DND-41 (cell line): ENCODE measurements around the gene CAND2.

ENCODE experiments used
- ATAC-seq: fragments of 200-7000 bp; cut with Tn5 transposase; 3 replicates; pipeline ENCODE4 v1.9.1; 2021; ENCODE audit warnings: low read depth; ENCODE audit not compliant: insufficient read depth
- DNase-seq: peaks from one replicate; pipeline ENCODE4 v3.0.0-alpha.2; 2020
- H2AFZ ChIP-seq: 2 replicates; pipeline ENCODE4 v1.6.0; 2012; ENCODE audit warnings: low read depth, low read length
- H3K27ac ChIP-seq: 2 replicates; pipeline ENCODE4 v1.5.1; 2012; ENCODE audit warnings: low read length, inconsistent platforms
- H3K27me3 ChIP-seq: fragments of 200-600 bp; sonication (generic); 2 replicates; pipeline ENCODE4 v1.6.0; 2012; ENCODE audit warnings: low read length, mild to moderate bottlenecking, inconsistent platforms; ENCODE audit not compliant: insufficient read depth, poor library complexity
- H3K36me3 ChIP-seq: 2 replicates; pipeline ENCODE4 v1.5.1; 2012; ENCODE audit warnings: low read length, inconsistent platforms; ENCODE audit not compliant: insufficient read depth
- H3K4me1 ChIP-seq: 2 replicates; pipeline ENCODE4 v1.5.1; 2012; ENCODE audit warnings: mild to moderate bottlenecking, low read length; ENCODE audit not compliant: insufficient read depth
- H3K4me2 ChIP-seq: 2 replicates; pipeline ENCODE4 v1.6.0; 2012; ENCODE audit warnings: mild to moderate bottlenecking, moderate library complexity, low read length, inconsistent platforms; ENCODE audit not compliant: insufficient read depth
- H3K4me3 ChIP-seq, 2 experiments: fragments of 200-600 bp in 1 of 2; shearing (Covaris generic) in 1 of 2; 2 replicates each; pipeline ENCODE4 v1.5.1; 2012 to 2016; ENCODE audit warnings: inconsistent platforms in 2 of 2, low read length in 2 of 2, mild to moderate bottlenecking in 2 of 2, low read depth in 1 of 2, moderate library complexity in 1 of 2
- H3K79me2 ChIP-seq: 2 replicates; pipeline ENCODE4 v1.6.0; 2012; ENCODE audit warnings: low read length, inconsistent platforms; ENCODE audit not compliant: insufficient read depth
- H3K9ac ChIP-seq: 2 replicates; pipeline ENCODE4 v1.6.0; 2012; ENCODE audit warnings: low read depth, mild to moderate bottlenecking, inconsistent platforms, low read length, moderate library complexity
- H3K9me3 ChIP-seq: 2 replicates; pipeline ENCODE4 v1.5.1; 2012; ENCODE audit warnings: low read length, moderate library complexity, mild to moderate bottlenecking, inconsistent platforms; ENCODE audit not compliant: insufficient read depth, severe bottlenecking
- H4K20me1 ChIP-seq: 2 replicates; pipeline ENCODE4 v1.6.0; 2012; ENCODE audit warnings: low read length; ENCODE audit not compliant: insufficient read depth
- EZH2 ChIP-seq: IDR thresholded peaks from 3 replicates; pipeline ENCODE4 v1.6.1; 2012; ENCODE audit warnings: borderline replicate concordance, low read depth, mild to moderate bottlenecking, moderate library complexity, low read length, inconsistent platforms; ENCODE audit not compliant: severe bottlenecking
- TF ChIP-seq, protein P1 (sequence below): IDR thresholded peaks from 2 replicates; pipeline ENCODE4 v1.5.1; 2012; ENCODE audit warnings: borderline replicate concordance, low read length, moderate library complexity, mild to moderate bottlenecking; ENCODE audit not compliant: poor library complexity, severe bottlenecking; ENCODE audit errors: extremely low read depth

The CAND2 gene

DNA sequence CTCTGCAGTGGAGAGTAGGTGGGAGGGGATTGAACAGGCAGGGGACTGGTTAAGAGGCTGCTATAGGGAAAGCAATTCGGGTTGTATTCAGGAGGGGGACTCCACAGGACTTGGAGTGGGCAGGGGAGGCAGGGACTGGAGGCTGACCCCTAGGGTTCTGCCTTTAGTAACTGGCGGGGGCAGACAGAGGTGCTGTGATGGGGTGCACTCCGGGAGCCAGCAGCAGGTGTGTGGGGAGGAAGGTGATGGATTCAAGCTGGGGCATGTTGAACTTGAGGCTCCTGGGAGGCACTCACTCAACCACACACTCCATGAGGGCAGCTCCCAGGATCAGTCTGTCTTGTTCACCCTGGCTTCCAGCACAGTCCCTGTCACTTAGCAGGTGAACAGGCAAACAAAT lies 12.5 kb downstream of the CAND2 start:
- H3K36me3 ChIP-seq, result peaks cover 24% of the 10 kb centered on the region; the same call in 1 of the 2 replicates
- no peak overlapping the region for H3K4me3 ChIP-seq
- TF ChIP-seq, protein P1, sequence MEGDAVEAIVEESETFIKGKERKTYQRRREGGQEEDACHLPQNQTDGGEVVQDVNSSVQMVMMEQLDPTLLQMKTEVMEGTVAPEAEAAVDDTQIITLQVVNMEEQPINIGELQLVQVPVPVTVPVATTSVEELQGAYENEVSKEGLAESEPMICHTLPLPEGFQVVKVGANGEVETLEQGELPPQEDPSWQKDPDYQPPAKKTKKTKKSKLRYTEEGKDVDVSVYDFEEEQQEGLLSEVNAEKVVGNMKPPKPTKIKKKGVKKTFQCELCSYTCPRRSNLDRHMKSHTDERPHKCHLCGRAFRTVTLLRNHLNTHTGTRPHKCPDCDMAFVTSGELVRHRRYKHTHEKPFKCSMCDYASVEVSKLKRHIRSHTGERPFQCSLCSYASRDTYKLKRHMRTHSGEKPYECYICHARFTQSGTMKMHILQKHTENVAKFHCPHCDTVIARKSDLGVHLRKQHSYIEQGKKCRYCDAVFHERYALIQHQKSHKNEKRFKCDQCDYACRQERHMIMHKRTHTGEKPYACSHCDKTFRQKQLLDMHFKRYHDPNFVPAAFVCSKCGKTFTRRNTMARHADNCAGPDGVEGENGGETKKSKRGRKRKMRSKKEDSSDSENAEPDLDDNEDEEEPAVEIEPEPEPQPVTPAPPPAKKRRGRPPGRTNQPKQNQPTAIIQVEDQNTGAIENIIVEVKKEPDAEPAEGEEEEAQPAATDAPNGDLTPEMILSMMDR, result no peak
- no peak for TF ChIP-seq EZH2
- H3K79me2 ChIP-seq, result no peaks in the 10 kb centered on the region
- H3K9me3 ChIP-seq, result no peaks in the 10 kb centered on the region
- DNase-seq (no peak), ATAC-seq (no peak)
- H3K27me3 ChIP-seq, result no peaks in the 10 kb centered on the region
- H3K27ac ChIP-seq, result no peak overlapping the region
- H3K4me2 ChIP-seq, result no peak overlapping the region
- H2AFZ ChIP-seq, result no peak overlapping the region
- H3K4me1 ChIP-seq, result no peaks in the 10 kb centered on the region
- H4K20me1 ChIP-seq, result no peaks in the 10 kb centered on the region
- no peak overlapping the region for H3K9ac ChIP-seq

DNA sequence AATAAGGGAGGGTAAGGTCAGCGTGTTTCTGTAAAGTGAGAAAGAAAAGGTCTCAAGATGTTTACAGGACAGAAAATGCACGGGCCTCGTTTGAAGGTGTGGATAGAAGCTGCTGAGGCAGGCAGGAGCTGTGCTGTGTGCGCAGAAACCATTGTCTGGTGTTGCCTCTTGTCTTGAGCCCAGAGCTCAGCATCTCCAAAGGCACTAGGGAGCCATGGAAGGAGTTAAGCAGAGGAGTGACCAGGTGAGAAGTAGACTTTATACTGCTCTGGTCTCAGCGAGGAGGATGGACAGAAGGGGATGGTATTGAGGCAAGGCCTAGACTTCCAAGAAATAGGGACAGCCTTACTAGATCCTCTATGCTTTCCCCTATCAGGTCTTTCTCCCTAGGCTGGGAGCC lies 13.0 kb downstream of the CAND2 start:
- no peaks in the 10 kb centered on the region for H3K27me3 ChIP-seq
- no peak overlapping the region for H3K4me2 ChIP-seq
- no peaks in the 10 kb centered on the region for H3K79me2 ChIP-seq
- no peak overlapping the region for H3K4me3 ChIP-seq
- no peak overlapping the region for H3K27ac ChIP-seq
- TF ChIP-seq, protein P1, result no peak
- no peak for TF ChIP-seq EZH2
- no peak overlapping the region for H3K9ac ChIP-seq
- H4K20me1 ChIP-seq, result no peaks in the 10 kb centered on the region
- DNase-seq (no peak), ATAC-seq (no peak)
- no peak overlapping the region for H2AFZ ChIP-seq
- H3K9me3 ChIP-seq, result no peaks in the 10 kb centered on the region
- H3K4me1 ChIP-seq, result no peaks in the 10 kb centered on the region
- peaks cover 28% of the 10 kb centered on the region for H3K36me3 ChIP-seq

DNA sequence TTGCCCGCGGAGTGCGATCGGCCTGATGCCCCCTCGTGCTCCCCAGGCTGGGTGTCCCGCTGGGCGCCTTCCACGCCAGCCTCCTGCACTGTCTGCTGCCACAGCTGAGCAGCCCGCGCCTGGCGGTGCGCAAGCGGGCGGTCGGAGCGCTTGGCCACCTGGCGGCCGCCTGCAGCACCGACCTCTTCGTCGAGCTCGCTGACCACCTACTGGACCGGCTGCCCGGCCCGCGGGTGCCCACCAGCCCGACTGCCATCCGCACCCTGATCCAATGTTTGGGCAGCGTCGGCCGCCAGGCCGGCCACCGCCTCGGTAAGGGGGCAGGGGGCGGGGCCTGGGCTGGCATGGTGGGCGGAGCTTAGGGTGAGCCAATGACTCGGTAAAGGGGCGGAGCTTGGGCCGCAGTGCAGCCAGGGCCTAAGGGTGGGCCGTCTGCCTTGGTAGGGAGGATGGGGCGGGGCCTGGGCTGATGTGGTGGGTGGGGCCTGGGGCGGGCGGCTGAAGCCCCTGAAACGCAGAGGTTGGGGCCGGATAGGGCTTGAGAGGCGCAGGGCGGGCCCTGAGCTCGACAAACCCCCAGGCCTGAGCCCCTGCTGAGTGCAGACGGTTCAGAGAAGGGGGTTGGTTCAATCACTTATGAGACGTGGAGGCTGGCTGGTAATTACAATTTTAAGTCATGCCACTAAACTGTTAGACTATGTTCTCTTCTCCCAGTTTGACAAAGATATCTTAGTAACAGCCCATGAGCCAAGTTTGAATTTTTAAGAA lies 13.7 kb downstream of the CAND2 start:
- peak; percentile 86 for ATAC-seq
- H3K27me3 ChIP-seq, result no peaks in the 10 kb centered on the region
- no peaks in the 10 kb centered on the region for H3K9me3 ChIP-seq
- H3K4me2 ChIP-seq, result no peak overlapping the region
- no peak overlapping the region for H3K27ac ChIP-seq
- no peak overlapping the region for H3K9ac ChIP-seq
- no peak overlapping the region for H3K4me3 ChIP-seq
- peak; percentile 68 for DNase-seq
- no peak for TF ChIP-seq EZH2
- no peak overlapping the region for H2AFZ ChIP-seq
- peaks cover 33% of the 10 kb centered on the region for H3K36me3 ChIP-seq
- H4K20me1 ChIP-seq, result no peaks in the 10 kb centered on the region
- H3K79me2 ChIP-seq, result no peaks in the 10 kb centered on the region
- H3K4me1 ChIP-seq, result no peaks in the 10 kb centered on the region

DNA sequence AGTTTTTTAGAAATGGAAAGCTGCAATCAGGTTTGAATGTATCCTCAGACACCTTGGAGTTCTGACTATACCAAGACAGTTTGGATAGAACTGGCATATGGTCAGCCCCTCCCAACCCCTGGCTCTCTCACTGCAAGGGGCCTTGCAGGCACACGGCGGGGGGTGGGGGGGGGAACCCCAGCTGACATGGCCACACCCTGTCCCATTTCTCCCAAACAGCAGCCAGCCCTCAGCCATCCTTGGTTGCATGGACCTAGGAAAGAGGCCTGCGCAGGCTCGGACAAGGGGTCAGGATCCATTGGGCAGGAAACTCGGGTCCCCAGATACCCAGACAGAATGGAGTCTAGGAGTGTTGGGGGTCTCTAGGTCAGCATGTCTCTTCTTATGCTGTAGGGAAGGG lies 14.5 kb downstream of the CAND2 start:
- H3K4me3 ChIP-seq, result no peak overlapping the region
- H2AFZ ChIP-seq, result no peak overlapping the region
- no peak overlapping the region for H3K4me2 ChIP-seq
- no peak overlapping the region for H3K9ac ChIP-seq
- no peaks in the 10 kb centered on the region for H3K9me3 ChIP-seq
- TF ChIP-seq, protein P1, result no peak
- no peak for TF ChIP-seq EZH2
- H3K4me1 ChIP-seq, result no peaks in the 10 kb centered on the region
- no peaks in the 10 kb centered on the region for H3K27me3 ChIP-seq
- H3K27ac ChIP-seq, result no peak overlapping the region
- no peaks in the 10 kb centered on the region for H3K79me2 ChIP-seq
- DNase-seq (no peak), ATAC-seq (no peak)
- H4K20me1 ChIP-seq, result no peaks in the 10 kb centered on the region
- H3K36me3 ChIP-seq, result peaks cover 40% of the 10 kb centered on the region
